KBM-7 (cell line): ENCODE results near the gene NPR3.
"Not testable (repeated sequence)": the region's sequence is repeated elsewhere in the genome, so short reads cannot be mapped to it uniquely, and the experiment has no call there.

Experiments used
- DNase-seq: peaks from one replicate; pipeline ENCODE4 v3.0.0-alpha.2; 2015
- in situ Hi-C: fragments of 300-500 bp; cut with MboI; formaldehyde crosslinking; loops from 2 replicates; pipeline ENCODE4 v1.14.3; 2020; ENCODE audit warnings: low sequenced_read_pairs, low pct_unique_long_range_greater_than_20kb, mixed read lengths

NPR3 gene

DNA sequence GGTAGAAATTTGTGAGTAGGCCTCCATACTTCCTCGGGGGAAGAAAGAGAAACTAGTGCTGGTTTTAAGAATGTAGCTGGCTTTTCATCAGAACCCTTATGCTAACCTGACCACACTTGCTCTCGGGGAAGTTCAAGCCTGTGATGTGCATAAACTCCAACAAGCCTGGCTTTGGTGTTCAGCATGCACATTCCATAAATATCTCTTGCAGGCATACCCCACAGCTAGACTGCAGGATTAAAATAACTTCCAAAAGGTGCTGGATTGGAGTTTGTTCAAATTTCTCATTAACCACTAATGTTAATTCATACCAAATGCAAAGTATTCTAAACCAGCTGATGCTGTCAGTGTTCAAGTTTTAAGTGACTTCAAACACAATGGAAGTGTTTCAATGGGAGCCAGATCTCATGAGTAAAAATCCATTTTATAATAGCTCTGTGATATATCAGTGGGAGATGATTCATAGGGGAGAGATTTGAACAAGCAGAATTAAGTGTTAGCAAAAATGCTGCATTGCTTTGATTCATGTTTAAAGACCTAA is 79.4 kb downstream of the NPR3 start:
- no peak for DNase-seq

DNA sequence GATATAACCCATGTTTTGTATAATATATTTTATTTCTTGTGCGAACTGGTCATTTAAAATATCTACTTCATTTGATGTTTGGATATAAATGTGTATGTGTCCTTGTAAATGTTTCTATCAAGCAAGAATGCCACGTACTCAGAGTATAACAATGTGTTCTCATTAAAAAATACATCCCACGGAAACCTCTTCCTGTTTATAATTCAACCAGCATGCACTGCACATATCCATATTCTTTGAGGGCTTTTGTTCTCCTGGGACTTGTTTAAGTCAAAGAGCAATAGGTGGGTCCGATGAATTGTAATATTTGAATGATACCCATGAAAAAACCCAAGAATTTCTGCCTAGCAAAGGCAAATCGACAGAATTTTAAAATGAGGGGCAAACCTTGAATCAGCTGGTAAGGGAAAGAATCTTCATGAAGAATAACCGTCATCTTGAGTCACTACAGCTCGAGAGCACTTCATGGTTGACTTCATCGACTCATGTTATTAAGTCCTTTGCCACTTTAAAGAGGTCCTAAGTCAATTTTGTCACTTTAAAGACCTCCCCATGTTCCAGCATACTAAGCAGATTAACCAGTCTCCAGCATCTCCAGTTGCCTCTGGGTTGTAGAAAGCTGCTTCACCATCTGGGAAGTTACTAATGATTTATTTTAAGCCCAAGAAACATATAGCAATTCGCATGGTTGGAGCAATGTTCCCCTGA is 80.6 kb downstream of the NPR3 start:
- no peak for DNase-seq

More for the DNA sequence above, 79.4 kb downstream of the NPR3 start:
- in situ Hi-C loops = no loop called here

DNA sequence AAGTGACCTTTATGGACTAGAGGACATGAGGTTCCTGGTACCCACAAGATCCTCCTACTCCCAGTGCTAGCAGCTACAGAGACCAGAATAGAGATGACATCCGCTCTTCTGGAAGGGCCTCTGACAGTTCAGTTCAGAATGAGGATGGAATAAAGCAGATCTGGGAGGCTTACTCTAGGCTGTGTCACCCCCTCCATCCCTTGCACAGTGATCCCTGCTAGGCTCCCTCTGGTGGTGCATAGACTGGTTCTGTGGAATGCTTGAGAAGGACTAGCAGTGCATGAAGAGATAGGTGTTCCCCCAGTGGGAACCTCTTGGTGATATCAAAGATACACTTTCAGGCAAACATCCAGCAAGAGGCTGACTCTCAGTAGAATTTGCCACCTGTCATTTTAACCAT is 83.0 kb downstream of the NPR3 start:
- in situ Hi-C loops = no loop called here
- DNase-seq = peak; percentile 33

More for the DNA sequence above, 80.6 kb downstream of the NPR3 start:
- in situ Hi-C loops = no loop called here

DNA sequence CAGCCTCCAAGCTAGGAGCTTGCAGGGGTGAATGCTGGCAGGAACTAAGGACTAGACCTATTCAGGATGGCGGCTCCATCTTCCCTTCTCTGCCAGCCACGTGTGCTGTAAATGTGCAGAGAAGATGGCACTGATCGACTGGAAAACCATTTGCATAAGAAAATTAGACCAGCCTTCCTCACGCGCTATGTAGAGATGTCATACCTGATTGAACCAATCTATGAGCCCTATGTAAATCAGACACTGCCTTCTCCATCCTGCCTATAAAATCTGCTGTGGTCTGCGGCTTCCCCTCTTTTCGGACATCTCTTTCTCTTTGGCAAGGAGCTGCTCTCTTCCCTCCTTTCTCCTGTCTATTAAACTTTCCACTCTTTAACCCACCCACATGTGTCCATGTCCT is 91.6 kb downstream of the NPR3 start:
- in situ Hi-C loops = no loop called here
- no peak for DNase-seq

DNA sequence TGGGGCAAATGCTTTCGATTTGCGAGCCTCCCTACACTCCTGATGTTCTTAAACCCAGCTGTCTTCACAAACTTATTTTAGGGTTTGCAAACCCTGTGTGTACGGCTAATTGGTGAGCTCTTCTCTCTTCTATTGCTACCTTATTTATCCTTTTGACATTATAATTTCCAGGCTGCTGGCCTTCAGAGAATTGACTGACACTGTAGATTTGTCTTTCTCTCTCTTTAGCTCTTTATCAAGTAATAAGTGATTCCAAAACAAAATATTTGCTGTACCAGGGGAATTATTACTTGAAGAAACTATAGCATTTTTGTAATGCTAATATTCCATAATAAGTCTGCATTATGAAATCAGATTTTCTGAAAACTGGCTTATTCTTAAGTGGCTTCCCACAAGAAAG is 92.5 kb downstream of the NPR3 start:
- in situ Hi-C loops = no loop called here
- no peak for DNase-seq

DNA sequence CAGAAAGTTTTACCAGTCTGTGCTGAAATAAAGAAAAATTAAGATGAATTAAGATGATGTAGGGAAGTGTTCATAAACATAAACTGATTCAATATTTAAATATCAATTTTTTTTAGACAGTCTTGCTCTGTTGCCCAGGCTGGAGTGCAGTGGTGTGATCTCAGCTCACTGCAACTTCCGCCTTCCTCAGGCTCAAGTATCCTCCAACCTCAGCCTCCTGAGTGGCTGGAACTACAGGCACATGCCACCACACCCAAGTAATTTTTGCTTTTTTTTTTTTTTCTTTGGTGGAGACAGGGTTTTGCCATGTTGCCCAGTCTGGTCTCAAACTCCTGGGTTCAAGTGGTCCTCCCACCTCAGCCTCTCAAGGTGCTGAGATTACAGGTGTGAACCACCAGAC is 94.3 kb downstream of the NPR3 start:
- DNase-seq, in situ Hi-C loops: not testable (repeated sequence)

DNA sequence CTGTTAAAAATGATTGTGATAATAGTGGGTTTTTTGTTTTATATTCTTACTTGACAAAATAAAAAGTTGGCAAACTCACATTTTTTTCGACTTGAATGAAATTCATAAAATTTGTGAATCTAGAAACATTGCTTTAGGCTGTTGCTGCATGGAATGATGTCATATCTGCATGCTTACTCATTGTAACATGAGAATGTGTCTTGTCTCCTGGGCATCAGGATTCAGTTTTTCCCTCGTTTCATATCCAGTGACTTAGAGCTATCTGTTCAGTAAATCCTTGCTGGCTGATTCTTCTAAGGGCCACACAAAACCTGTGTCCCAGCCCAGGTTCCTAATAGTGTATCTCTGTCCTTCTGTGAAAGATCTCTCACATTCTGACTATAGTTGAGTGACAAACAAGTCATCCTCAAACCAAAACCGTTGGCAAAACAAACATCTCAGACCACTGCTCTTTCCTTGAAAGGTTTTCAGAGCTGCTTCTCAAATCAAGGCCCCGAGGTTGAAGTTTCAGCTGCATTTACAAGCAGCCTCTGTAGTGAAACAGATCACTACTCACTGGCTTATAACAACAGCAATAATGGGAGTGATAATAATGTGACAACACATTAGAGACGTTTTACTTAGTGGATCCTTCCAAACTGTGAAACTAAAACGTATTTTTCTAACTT is 95.0 kb downstream of the NPR3 start:
- in situ Hi-C loops = no loop called here
- no peak for DNase-seq

DNA sequence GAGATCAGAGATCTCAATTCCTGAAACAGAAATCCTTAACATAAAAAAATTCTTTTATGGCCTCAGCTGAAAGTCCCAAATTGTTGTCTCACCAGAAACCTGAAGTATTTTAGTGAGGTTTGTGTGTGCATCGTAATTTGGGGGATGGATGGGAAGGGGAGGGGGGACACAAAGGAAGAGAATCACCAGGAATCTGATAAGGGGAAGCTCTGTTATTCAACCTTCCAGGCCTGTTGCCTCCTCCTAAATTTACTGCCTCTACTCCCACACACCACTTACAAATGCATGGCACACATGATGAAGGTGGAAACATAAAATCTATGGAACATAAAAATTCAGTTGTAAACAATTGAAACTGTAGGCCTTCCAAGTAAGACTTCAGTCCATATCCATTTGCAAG is 97.7 kb downstream of the NPR3 start:
- peak; percentile 39 for DNase-seq
- in situ Hi-C loops = no loop called here

DNA sequence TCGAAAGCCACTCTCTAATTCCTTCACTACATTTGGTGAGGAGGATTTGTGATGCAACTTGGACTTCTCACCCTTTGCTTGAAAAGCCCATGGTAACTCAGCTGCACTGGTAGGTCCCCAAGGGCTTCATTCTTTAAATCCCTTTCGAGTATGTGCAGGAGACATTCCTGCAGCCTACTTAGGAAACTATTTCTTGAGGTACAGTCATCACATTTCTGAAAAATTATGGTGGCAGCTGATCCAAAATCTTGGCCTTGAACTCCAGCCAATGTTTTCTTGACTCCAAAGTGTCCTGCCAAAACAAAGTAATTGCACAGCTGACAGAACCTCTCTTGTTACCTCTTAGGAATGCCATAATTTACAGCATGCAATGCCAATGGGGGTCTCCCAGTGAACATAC is 99.7 kb downstream of the NPR3 start:
- DNase-seq = no peak
- in situ Hi-C loops = no loop called here

DNA sequence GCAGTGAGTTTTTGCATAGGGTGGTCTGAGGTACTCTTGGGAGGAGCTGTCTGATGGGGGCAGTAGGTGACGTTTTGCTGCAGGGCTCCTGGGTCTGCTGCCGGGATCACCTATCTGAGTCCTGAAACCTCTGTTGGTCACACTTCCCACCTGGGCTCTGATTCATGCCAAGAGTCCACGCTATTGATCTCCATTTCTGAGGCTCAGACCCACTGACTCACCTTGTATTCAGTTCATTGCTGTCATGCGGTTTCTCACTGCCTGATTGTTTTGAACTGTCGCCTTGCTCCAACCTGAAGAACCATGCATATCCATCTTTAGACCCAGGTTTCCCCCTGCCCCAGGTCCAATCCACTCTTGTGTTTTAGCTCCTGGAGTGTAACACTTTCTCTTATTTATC is 101.3 kb downstream of the NPR3 start:
- DNase-seq = no peak
- in situ Hi-C loops = no loop called here

DNA sequence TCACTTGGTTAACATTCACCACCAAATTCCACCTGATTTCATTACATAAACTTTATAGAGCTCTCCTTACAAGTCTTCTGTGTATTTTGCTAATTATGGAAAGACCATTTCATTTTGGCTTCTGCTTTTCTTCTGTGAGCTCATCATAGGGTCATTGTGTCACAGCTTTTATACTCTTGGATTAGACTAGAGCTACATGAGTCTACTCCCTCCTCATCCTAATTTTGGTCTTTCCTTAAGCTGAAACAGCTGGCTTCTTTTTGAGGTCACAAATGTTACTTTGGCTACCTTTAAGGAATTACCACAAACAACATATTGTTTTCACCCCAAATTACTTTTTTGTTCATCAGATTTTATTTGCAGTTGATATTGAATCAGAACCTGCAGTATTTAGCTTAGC is 103.0 kb downstream of the NPR3 start:
- no peak for DNase-seq
- in situ Hi-C loops = no loop called here

DNA sequence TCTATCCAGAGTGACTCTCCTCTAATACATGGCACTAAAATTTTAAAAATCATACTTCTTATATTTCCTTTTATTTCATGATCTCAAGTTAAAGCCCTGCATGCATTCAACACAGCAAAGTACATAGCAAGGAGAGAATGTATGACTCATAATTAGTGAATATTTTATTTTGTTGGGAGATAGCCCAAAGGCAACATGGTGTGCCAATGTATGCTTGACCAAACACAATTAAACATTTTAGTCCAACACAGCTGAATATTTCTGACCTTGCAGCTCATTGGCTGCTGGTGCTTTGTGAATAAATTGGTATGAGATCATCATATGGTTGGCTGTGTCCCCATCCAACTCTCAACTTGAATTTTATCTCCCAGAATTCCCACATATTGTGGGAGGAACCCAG is 103.5 kb downstream of the NPR3 start:
- in situ Hi-C loops = no loop called here
- no peak for DNase-seq

DNA sequence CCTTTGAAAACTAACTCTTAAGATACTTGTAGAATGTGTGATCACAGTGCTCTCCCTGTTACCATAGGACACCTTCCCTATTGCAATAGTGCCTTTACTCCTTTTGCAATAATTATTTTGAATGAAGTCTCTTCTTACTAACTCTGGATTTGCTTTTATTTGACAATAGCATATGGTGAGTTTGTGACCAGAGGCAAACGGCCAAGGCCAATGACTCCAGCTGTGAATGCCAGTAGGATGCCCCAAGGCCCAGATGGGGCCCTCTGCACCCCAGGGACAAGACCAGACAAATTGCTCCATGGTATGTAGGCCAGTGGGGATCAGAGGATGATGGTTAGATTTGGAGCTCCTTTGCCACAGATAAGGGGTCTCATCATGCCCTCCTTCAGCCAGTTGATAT is 116.9 kb downstream of the NPR3 start:
- in situ Hi-C loops = no loop called here
- DNase-seq = no peak

DNA sequence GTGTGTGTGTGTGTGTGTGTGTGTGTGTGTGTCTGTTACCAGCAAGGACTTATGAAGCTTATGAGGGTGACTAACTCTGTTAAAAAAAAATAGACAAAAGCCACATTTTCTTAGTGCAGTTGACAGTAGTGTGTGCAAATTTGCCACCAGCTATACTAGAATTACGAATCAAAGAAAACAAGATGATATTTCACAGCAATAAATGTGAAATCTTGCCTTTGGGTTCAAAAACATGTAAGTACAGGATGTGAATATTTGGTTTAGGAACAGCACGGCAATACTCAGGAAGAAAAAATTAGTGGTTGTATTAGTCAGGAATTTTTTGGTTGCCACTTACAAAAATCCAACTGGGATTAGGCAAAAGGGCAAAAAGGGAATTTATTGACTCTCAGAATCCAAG is 117.4 kb downstream of the NPR3 start:
- in situ Hi-C loops = no loop called here
- DNase-seq = no peak

DNA sequence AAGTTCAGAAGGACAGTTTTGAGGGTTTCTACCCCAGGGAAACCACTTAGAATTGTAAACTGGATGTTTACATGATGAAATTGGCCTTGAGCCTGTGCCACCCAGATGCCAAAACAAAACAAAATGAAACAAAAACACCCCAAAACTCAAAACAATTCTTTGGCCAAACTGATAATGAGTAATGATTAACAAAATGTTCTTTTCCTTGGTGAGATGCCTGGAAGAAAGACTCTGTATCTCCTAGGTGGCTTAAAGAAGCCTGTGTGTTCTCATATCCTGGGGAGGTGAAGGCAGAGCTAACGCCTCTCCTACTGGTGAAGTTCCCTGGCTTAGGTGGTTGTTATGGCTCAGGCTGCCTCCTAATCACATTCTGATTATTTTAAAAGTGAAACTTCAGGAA is 120.5 kb downstream of the NPR3 start:
- in situ Hi-C loops = no loop called here
- DNase-seq = no peak

DNA sequence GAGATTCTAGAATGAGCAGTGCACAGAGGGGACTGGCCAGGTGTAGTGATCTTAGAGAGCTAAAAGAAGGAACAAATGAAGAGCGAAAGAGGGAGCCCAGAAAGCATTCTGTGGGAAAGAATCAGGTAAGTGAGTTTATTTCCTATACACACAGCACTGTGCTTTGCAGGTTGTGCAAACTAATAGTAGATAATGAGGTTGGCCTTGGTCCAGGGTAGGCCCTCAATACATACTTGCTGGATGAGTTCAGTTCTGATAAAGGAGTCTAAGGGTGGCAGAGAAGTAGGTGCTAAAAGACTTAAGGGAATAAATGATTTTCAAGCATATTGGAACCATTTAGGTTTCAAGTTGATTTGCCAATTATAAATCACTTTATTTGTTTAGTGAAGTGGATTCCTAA is 122.0 kb downstream of the NPR3 start:
- no peak for DNase-seq
- in situ Hi-C loops = no loop called here

DNA sequence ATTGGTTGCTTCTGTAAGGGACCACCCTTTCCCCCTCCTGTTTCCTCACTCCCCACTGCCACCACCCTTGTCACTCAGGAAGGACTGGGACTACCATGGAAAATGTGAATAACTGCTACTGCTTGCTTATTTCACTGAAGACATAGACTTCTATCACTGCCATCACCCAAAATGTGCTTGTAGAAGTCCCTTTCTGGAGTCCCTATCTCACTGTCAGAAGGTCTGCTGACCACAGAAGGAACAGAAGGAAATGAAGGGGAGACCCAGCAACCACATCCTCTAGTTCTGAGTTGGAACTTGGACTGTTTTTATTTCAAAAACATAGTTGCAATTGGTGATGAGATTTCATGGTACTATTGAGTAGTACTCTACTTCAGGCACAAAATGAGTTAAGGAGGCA is 122.5 kb downstream of the NPR3 start:
- no peak for DNase-seq
- in situ Hi-C loops = no loop called here

DNA sequence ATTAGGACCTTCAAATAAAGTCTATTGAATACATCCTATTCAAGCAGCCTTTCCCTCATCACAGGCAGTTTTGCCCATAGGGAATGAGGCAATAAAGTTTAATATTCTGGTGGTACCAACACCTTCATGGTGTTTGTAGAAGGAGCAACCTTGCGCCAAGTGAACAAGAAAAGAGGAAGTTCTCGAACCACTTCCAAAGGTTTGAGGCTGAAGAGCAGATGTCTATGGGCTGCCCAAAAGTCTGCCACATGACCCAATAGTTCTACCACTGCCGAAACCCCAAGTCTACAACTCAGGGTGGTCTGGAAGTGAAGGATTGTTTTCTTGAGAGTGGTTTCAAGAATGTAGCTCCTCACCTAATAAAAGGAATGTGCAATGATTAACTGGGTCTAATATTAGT is 123.1 kb downstream of the NPR3 start:
- in situ Hi-C loops = no loop called here
- no peak for DNase-seq

DNA sequence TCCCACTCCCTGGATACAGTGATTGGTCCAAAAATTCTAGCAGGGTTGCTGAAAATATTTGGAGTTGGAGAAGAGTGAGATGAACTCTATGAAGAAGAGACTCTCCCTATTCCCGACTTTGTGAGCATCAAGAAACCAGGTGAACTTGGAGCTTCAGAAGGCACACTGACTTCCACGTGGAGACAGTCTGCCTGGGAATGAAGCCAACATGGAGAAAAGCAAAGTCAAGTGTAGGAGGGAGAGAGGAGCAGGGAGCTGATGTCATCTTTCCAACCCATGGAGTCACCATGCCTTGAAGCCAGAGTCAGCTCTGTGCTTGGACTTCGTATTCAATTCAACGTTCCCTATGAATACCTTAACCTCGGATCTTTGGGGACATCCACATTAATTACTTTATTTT is 125.1 kb downstream of the NPR3 start:
- in situ Hi-C loops = no loop called here

DNA sequence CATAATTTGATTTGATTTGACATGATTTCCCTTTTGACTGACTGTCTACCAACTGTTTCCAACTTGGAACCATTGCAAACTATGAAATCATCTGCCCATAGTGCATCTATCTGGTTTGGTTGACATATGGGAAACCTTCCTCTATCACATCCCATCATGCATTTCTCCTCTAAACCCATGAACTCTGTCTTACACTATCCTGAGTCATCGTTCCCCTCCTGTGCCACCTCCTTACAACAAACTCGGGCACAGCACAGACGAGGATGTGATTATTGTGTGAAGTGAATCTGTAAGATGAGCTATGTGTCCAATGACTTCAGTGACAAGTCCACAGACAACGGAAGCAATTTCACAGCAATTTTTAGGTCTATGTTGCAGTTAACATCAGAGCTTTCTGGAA is 126.1 kb downstream of the NPR3 start:
- in situ Hi-C loops = no loop called here
- no peak for DNase-seq

More for the DNA sequence above, 125.1 kb downstream of the NPR3 start:
- no peak for DNase-seq

DNA sequence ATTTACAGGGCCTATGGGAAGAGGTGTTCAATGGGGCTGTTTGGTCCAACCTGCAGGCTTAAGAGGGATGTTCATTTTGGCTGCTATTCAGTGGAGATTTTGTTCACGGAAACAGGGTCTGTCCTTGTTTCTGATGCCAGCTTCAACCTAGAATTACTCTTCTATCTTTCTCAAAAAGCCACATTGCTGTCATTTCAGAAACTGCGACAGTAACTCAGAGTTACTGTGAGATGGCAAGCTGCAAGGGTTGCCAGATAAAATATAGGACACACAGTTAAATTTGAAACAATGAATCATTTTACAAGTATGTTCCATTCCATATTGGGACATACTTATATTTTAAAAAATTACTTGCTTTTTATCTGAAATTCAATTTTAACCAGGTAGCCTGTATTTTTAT is 128.0 kb downstream of the NPR3 start:
- in situ Hi-C loops = no loop called here
- DNase-seq = no peak
